H1 (cell line): Measurements from ENCODE around the gene GTSE1. TPM values are rescaled to one million over a fixed set of nuclear protein-coding genes. Genes with fewer than 3 reads are reported as not detected.

Experiments used
- CTCF ChIA-PET: fragments of 300-600 bp; sonication (Branson Sonifier 250); formaldehyde crosslinking; loops from one replicate; lab custom pipeline; 2021; ENCODE audit not compliant: partially characterized antibody; lab: Charles Lee
- POLR2A ChIA-PET: fragments of 300-600 bp; sonication (Branson Sonifier 250); formaldehyde crosslinking; loops from one replicate; lab custom pipeline; 2021; ENCODE audit warnings: inconsistent platforms; ENCODE audit not compliant: partially characterized antibody; lab: Charles Lee
- DNase-seq, 2 experiments: peaks; one replicate each; pipeline versions ENCODE4 v3.0.0 to v3.0.0-alpha.2; 2010 to 2022; ENCODE audit warnings: low spot score in 2 of 2, low read depth in 1 of 2, mixed read lengths in 1 of 2
- FAIRE-seq: peaks from 2 replicates; lab custom pipeline; 2011; peaks lifted over from hg19 to GRCh38; lab: Jason Lieb, UNC
- H2AFZ ChIP-seq: 2 replicates; pipeline ENCODE4 v1.8.1; 2012; ENCODE audit warnings: low read length, inconsistent platforms
- H2AK5ac ChIP-seq: 2 replicates; pipeline ENCODE4 v1.6.1; 2013; ENCODE audit warnings: low read depth, low read length
- H2BK120ac ChIP-seq: replicated peaks from 2 replicates; pipeline ENCODE3; 2013; ENCODE audit warnings: low read depth, low read length, inconsistent platforms
- H2BK12ac ChIP-seq: 2 replicates; pipeline ENCODE4 v1.6.1; 2013; ENCODE audit warnings: low read depth, low read length
- H2BK15ac ChIP-seq: 2 replicates; pipeline ENCODE4 v1.6.1; 2013; ENCODE audit warnings: low read length
- H2BK20ac ChIP-seq: 2 replicates; pipeline ENCODE4 v1.6.1; 2013; ENCODE audit warnings: low read length
- H2BK5ac ChIP-seq: 2 replicates; pipeline ENCODE4 v1.6.1; 2013; ENCODE audit warnings: low read depth, low read length
- H3K14ac ChIP-seq: 2 replicates; pipeline ENCODE4 v1.6.1; 2013; ENCODE audit warnings: inconsistent platforms; ENCODE audit not compliant: insufficient read length
- H3K18ac ChIP-seq: 2 replicates; pipeline ENCODE4 v1.6.1; 2013; ENCODE audit warnings: low read length; ENCODE audit errors: extremely low read depth
- H3K23ac ChIP-seq: 2 replicates; pipeline ENCODE4 v1.6.1; 2013; ENCODE audit warnings: inconsistent platforms; ENCODE audit not compliant: insufficient read length
- H3K23me2 ChIP-seq: 2 replicates; pipeline ENCODE4 v1.6.1; 2013; ENCODE audit warnings: low read depth, low read length
- H3K27ac ChIP-seq: 2 replicates; pipeline ENCODE4 v1.6.1; 2011; ENCODE audit warnings: low read depth, low read length, inconsistent platforms
- H3K27me3 ChIP-seq, 4 experiments: replicated peaks in 1 of 4; 1 replicate in 1 of 4; 2 replicates in 3 of 4; pipeline versions ENCODE4 v1.6.1 to v1.8.1; 2011 to 2013; ENCODE audit warnings: low read length in 3 of 4, mild to moderate bottlenecking in 3 of 4, inconsistent platforms in 2 of 4, mixed read lengths in 2 of 4, moderate library complexity in 1 of 4; ENCODE audit not compliant: control insufficient read depth in 3 of 4, insufficient read depth in 3 of 4; ENCODE audit errors: extremely low read depth in 1 of 4
- H3K36me3 ChIP-seq, 4 experiments: 2 replicates each; pipeline versions ENCODE4 v1.6.1 to v1.8.1; 2011 to 2013; ENCODE audit warnings: mild to moderate bottlenecking in 4 of 4, low read length in 3 of 4, moderate library complexity in 2 of 4, control low read depth in 1 of 4, inconsistent platforms in 1 of 4; ENCODE audit not compliant: insufficient read depth in 4 of 4, control insufficient read depth in 2 of 4
- H3K4ac ChIP-seq: replicated peaks from 2 replicates; pipeline ENCODE3; 2013; ENCODE audit warnings: low read length, low read depth, mixed read lengths, inconsistent platforms; ENCODE audit not compliant: insufficient read length
- H3K4me1 ChIP-seq, 4 experiments: replicated peaks in 1 of 4; 1 replicate in 1 of 4; 2 replicates in 3 of 4; pipeline versions ENCODE4 v1.6.1 to v1.8.1; 2011 to 2013; ENCODE audit warnings: low read length in 3 of 4, inconsistent platforms in 2 of 4, mixed read lengths in 1 of 4; ENCODE audit not compliant: insufficient read depth in 4 of 4, control insufficient read depth in 3 of 4
- H3K4me2 ChIP-seq, 2 experiments: 2 replicates each; pipeline versions ENCODE4 v1.6.1 to v1.8.1; 2011 to 2013; ENCODE audit warnings: low read depth in 2 of 2, low read length in 2 of 2, control low read depth in 1 of 2, inconsistent platforms in 1 of 2, mild to moderate bottlenecking in 1 of 2; ENCODE audit not compliant: insufficient read depth in 1 of 2
- H3K4me3 ChIP-seq, 4 experiments: fragments of 200-600, 300-600 bp in 1 of 4; sonication (generic), shearing (Covaris generic), sonication (Bioruptor Twin) in 1 of 4; 2 replicates each; pipeline versions ENCODE4 v1.5.1 to v1.8.1; 2011 to 2016; ENCODE audit warnings: low read length in 4 of 4, low read depth in 3 of 4, control low read depth in 2 of 4, inconsistent platforms in 2 of 4, mild to moderate bottlenecking in 2 of 4, mixed read lengths in 1 of 4, moderate library complexity in 1 of 4; ENCODE audit not compliant: insufficient read depth in 2 of 4; ENCODE audit errors: extremely low read depth in 1 of 4
- H3K56ac ChIP-seq: replicated peaks from 2 replicates; pipeline ENCODE3; 2013; ENCODE audit warnings: low read depth, mild to moderate bottlenecking, mixed read lengths, low read length, inconsistent platforms; ENCODE audit not compliant: insufficient read length
- H3K79me1 ChIP-seq: 2 replicates; pipeline ENCODE4 v1.6.1; 2013; ENCODE audit warnings: low read depth, low read length, control low read depth
- H3K79me2 ChIP-seq, 2 experiments: 2 replicates each; pipeline versions ENCODE4 v1.6.1 to v1.8.1; 2012 to 2013; ENCODE audit warnings: low read length in 2 of 2, mild to moderate bottlenecking in 2 of 2, inconsistent platforms in 1 of 2; ENCODE audit not compliant: insufficient read depth in 2 of 2, control insufficient read depth in 1 of 2
- H3K9ac ChIP-seq, 4 experiments: replicated peaks in 1 of 4; 1 replicate in 1 of 4; 2 replicates in 3 of 4; pipeline versions ENCODE4 v1.6.1 to v1.8.1; 2011 to 2013; ENCODE audit warnings: low read depth in 3 of 4, low read length in 3 of 4, control low read depth in 2 of 4, mild to moderate bottlenecking in 2 of 4, moderate library complexity in 2 of 4, inconsistent platforms in 1 of 4; ENCODE audit errors: extremely low read depth in 1 of 4
- H3K9me3 ChIP-seq, 2 experiments: 2 replicates each; pipeline versions ENCODE4 v1.6.1 to v1.8.1; 2012 to 2013; ENCODE audit warnings: mild to moderate bottlenecking in 2 of 2, moderate library complexity in 2 of 2, control low read depth in 1 of 2, inconsistent platforms in 1 of 2, low read depth in 1 of 2, low read length in 1 of 2, mixed read lengths in 1 of 2; ENCODE audit not compliant: insufficient read depth in 2 of 2
- H4K20me1 ChIP-seq, 2 experiments: replicated peaks in 1 of 2; 2 replicates each; pipeline versions ENCODE3 to v1.8.1; 2011 to 2013; ENCODE audit warnings: inconsistent platforms in 2 of 2, low read length in 2 of 2, mild to moderate bottlenecking in 1 of 2; ENCODE audit not compliant: insufficient read depth in 2 of 2, control insufficient read depth in 1 of 2
- H4K5ac ChIP-seq: 2 replicates; pipeline ENCODE4 v1.6.1; 2013; ENCODE audit warnings: low read length, low read depth, mixed read lengths, inconsistent platforms; ENCODE audit not compliant: insufficient read length
- H4K8ac ChIP-seq: 2 replicates; pipeline ENCODE4 v1.8.0; 2013; ENCODE audit warnings: mild to moderate bottlenecking, moderate library complexity, low read length, inconsistent platforms; ENCODE audit not compliant: insufficient read depth; ENCODE audit errors: extremely low read depth
- H4K91ac ChIP-seq: replicated peaks from 2 replicates; pipeline ENCODE3; 2013; ENCODE audit warnings: low read length, mixed read lengths, inconsistent platforms; ENCODE audit not compliant: insufficient read length
- CHD2 ChIP-seq: IDR thresholded peaks from 2 replicates; pipeline ENCODE4 v1.6.1; 2012; ENCODE audit warnings: low read length, improper control_type of control experiment
- E2F6 ChIP-seq: IDR thresholded peaks from 2 replicates; pipeline ENCODE4 v1.6.1; 2012; ENCODE audit warnings: inconsistent platforms
- EP300 ChIP-seq, 2 experiments: IDR thresholded peaks; 1 replicate in 1 of 2; 2 replicates in 1 of 2; pipeline ENCODE4 v1.6.1; 2011 to 2012; ENCODE audit warnings: low read depth in 2 of 2, low read length in 2 of 2, mild to moderate bottlenecking in 2 of 2, borderline replicate concordance in 1 of 2, inconsistent platforms in 1 of 2, moderate library complexity in 1 of 2
- FOSL1 ChIP-seq: IDR thresholded peaks from 2 replicates; pipeline ENCODE4 v1.6.1; 2011; ENCODE audit warnings: mild to moderate bottlenecking, low read depth, low read length, moderate library complexity; ENCODE audit not compliant: insufficient read depth
- KDM1A ChIP-seq: fragments of 200-600, 300-600 bp; sonication (generic); IDR thresholded peaks from 2 replicates; pipeline ENCODE4 v1.7.1; 2016; ENCODE audit warnings: mild to moderate bottlenecking, low read length, borderline replicate concordance
- POU5F1 ChIP-seq: IDR thresholded peaks from 2 replicates; pipeline ENCODE4 v1.6.1; 2011; ENCODE audit warnings: low read depth, mild to moderate bottlenecking, low read length, moderate library complexity
- RAD21 ChIP-seq, 2 experiments: IDR thresholded peaks in 1 of 2; conservative IDR thresholded peaks in 1 of 2; 2 replicates each; pipeline ENCODE4 v1.6.1; 2011; ENCODE audit warnings: low read depth in 2 of 2, low read length in 2 of 2, improper control_type of control experiment in 1 of 2, inconsistent platforms in 1 of 2, mild to moderate bottlenecking in 1 of 2, moderate library complexity in 1 of 2
- SP1 ChIP-seq: IDR thresholded peaks from 2 replicates; pipeline ENCODE4 v1.6.1; 2011; ENCODE audit warnings: low read depth, low read length
- TAF1 ChIP-seq: IDR thresholded peaks from 2 replicates; pipeline ENCODE4 v1.6.1; 2011; ENCODE audit warnings: mild to moderate bottlenecking, low read depth, low read length
- TEAD4 ChIP-seq: IDR thresholded peaks from 2 replicates; pipeline ENCODE4 v1.6.1; 2012; ENCODE audit warnings: low read depth, low read length, inconsistent platforms, mixed read lengths
- ZNF274 ChIP-seq: IDR thresholded peaks from 2 replicates; pipeline ENCODE4 v1.7.0; 2012; ENCODE audit warnings: low read length, borderline replicate concordance; ENCODE audit errors: extremely low read depth
- WGBS, 2 experiments: shearing (Covaris generic) in 1 of 2; methylation state at CpG; one replicate each; pipeline versions ENCODE4 v1.1.6 to v1.1.7; 2013 to 2015; ENCODE audit warnings: low lambda C conversion rate in 2 of 2, mixed read lengths in 2 of 2, inconsistent platforms in 1 of 2, low coverage in 1 of 2, missing lambda C conversion rate in 1 of 2; ENCODE audit not compliant: insufficient replicate concordance in 2 of 2, insufficient coverage in 1 of 2, insufficient read length in 1 of 2; ENCODE audit errors: extremely low coverage in 1 of 2, missing lambda C conversion rate in 1 of 2; 5-methylcytosine and 5-hydroxymethylcytosine counted together
- polyA plus RNA-seq, 7 experiments: library from polyadenylated mRNA; depleted of rRNA in 3 of 7; stranded (reverse) in 5 of 7; unstranded in 2 of 7; fragments of >200 nt in 5 of 7; fragments of 200-250 nt in 2 of 7; gene quantifications; 1 replicate in 5 of 7; 2 replicates in 1 of 7; 4 replicates in 1 of 7; pipeline versions ENCODE4 v1.2.1 to v1.2.3, GENCODE V29; 2011 to 2013; ENCODE audit warnings: missing spikeins in 2 of 7, mixed read lengths in 2 of 7
- total RNA-seq: library from RNA; stranded (reverse); fragmentation: NEBNext Ultra II Directional; extraction: Animal tissue kit (Norgen Biotek cat#: 25700); gene quantifications from 2 replicates; pipeline ENCODE4 v1.2.1, GENCODE V29; 2021

Gene GTSE1
- total and polyA plus RNA-seq, 2 of the 8 experiments (the other 6 are each of a cell fraction or from before 2014, with no cell fraction given), result 17.5 to 38.6 TPM

- no peak overlapping the region for H2BK20ac ChIP-seq
- H4K8ac ChIP-seq, result no peak overlapping the region
- H2BK15ac ChIP-seq, result no peak overlapping the region
- H3K27ac ChIP-seq, result no peak overlapping the region
- H4K20me1 ChIP-seq, result peaks cover 0 to 6% of the 10 kb centered on the region in 2 experiments
- no peaks in the 10 kb centered on the region; a peak in 1 of 8 replicates for H3K36me3 ChIP-seq
- no peak overlapping the region for H4K5ac ChIP-seq
- no peak overlapping the region for H2BK12ac ChIP-seq
- no peaks in the 10 kb centered on the region; a peak in 1 of 4 replicates for H3K9me3 ChIP-seq
- FAIRE-seq, result no peak
- no peak overlapping the region for H3K9ac ChIP-seq
- H2BK5ac ChIP-seq, result no peak overlapping the region
- H3K56ac ChIP-seq, result no peak overlapping the region
- ChIA-PET POLR2A (no interaction called here), CTCF (interaction anchor here (2.9 kb wide), 1 partner anchor 177 kb away, joined by 13 read pairs; no protein-coding TSS in a partner anchor)
- 89% methylated on average over 20 of the region's 22 CpGs; no CpG with 5 or more reads in 1 of the 2 experiments for WGBS, 2 experiments
- no peak overlapping the region for H3K23ac ChIP-seq
- no peak overlapping the region for H3K14ac ChIP-seq
- H3K4ac ChIP-seq, result no peak overlapping the region
- no peaks in the 10 kb centered on the region for H3K27me3 ChIP-seq
- H3K23me2 ChIP-seq, result no peaks in the 10 kb centered on the region
- H3K79me1 ChIP-seq, result no peaks in the 10 kb centered on the region; the same call in 1 of the 2 replicates
- no peak overlapping the region for H2BK120ac ChIP-seq
- DNase-seq, result no peak
- H3K4me1 ChIP-seq, result peaks cover 0 to 15% (median 6%) of the 10 kb centered on the region in 4 experiments; a peak in 5 of 7 replicates
- H3K4me3 ChIP-seq, result no peak overlapping the region
- no peak overlapping the region for H2AK5ac ChIP-seq
- no peaks in the 10 kb centered on the region for H3K79me2 ChIP-seq
- no peak overlapping the region for H2AFZ ChIP-seq
- no peak overlapping the region for H4K91ac ChIP-seq
- no peak overlapping the region for H3K18ac ChIP-seq
- H3K4me2 ChIP-seq, result no peak overlapping the region
- TF ChIP-seq EP300 (IDR thresholded peaks at IDR 0.05; ENCODE audit: borderline replicate concordance in 1 of 2, low read depth in 2 of 2, low read length in 2 of 2) (no peak), TAF1 (no peak), CHD2 (no peak), TEAD4 (no peak), SP1 (no peak), ZNF274 (no peak), E2F6 (no peak), KDM1A (no peak), FOSL1 (no peak), POU5F1 (no peak), RAD21 (IDR thresholded peaks at IDR 0.05 in 1 of 2, conservative IDR thresholded peaks at IDR 0.05 in 1 of 2; ENCODE audit: low read depth in 2 of 2, low read length in 2 of 2) (no peak)
Observed at GRCh38 chr22:46365166-46365624, 68.5 kb downstream of the GTSE1 start.
